WTC11 (cell line): ENCODE results near the gene ADAT1. TPM values are rescaled to one million over a fixed set of nuclear protein-coding genes. Genes with fewer than 3 reads are reported as not detected.

ENCODE experiments used
- ATAC-seq: fragments of 200-7000 bp; cut with Tn5 transposase; 2 replicates; pipeline ENCODE4 v1.10.0; 2021; ENCODE audit warnings: mild to moderate bottlenecking, moderate library complexity
- CTCF ChIA-PET: fragments of 300-600 bp; sonication (Branson Sonifier 250); formaldehyde crosslinking; loops from one replicate; lab custom pipeline; 2021; ENCODE audit warnings: antibody characterized with exemption; lab: Charles Lee
- POLR2A ChIA-PET: fragments of 350-600 bp; sonication (Branson Sonifier 250); formaldehyde crosslinking; loops from one replicate; lab custom pipeline; 2021; ENCODE audit warnings: antibody characterized with exemption; lab: Charles Lee
- DNase-seq: peaks from one replicate; pipeline ENCODE4 v3.0.0; 2021; ENCODE audit warnings: low spot score
- H3K27ac Mint-ChIP-seq: 2 replicates; pipeline ENCODE4 v1.8.0; 2021; ENCODE audit warnings: mixed read lengths
- H3K27me3 Mint-ChIP-seq: 2 replicates; pipeline ENCODE4 v1.8.0; 2021; ENCODE audit warnings: low read depth, mild to moderate bottlenecking, moderate library complexity, mixed read lengths
- H3K36me3 Mint-ChIP-seq: 2 replicates; pipeline ENCODE4 v1.8.0; 2021; ENCODE audit warnings: mixed read lengths
- H3K4me1 Mint-ChIP-seq: 2 replicates; pipeline ENCODE4 v1.8.0; 2022; ENCODE audit warnings: mixed read lengths
- H3K4me3 Mint-ChIP-seq: 2 replicates; pipeline ENCODE4 v1.8.0; 2021; ENCODE audit warnings: mild to moderate bottlenecking, moderate library complexity, mixed read lengths
- H3K9me3 Mint-ChIP-seq: 2 replicates; pipeline ENCODE4 v1.8.0; 2021; ENCODE audit warnings: mixed read lengths
- ATF1 ChIP-seq: sonication (generic); formaldehyde crosslinking; IDR thresholded peaks from 2 replicates; pipeline ENCODE4 v1.8.1; 2023; ENCODE audit warnings: mild to moderate bottlenecking, moderate library complexity, missing genetic modification reagents
- EMX1 ChIP-seq: fragments of 250-450 bp; sonication (Bioruptor Pico); IDR thresholded peaks from 2 replicates; pipeline ENCODE4 v1.8.0; 2021; ENCODE audit warnings: mild to moderate bottlenecking
- ESRRA ChIP-seq: sonication (generic); formaldehyde crosslinking; IDR thresholded peaks from 2 replicates; pipeline ENCODE4 v1.8.1; 2022; ENCODE audit warnings: mild to moderate bottlenecking, missing genetic modification reagents, borderline replicate concordance
- ETV6 ChIP-seq: sonication (generic); formaldehyde crosslinking; IDR thresholded peaks from 2 replicates; pipeline ENCODE4 v1.8.1; 2022; ENCODE audit warnings: mild to moderate bottlenecking, missing genetic modification reagents
- GTF2I ChIP-seq: fragments of 250-450 bp; sonication (Bioruptor Pico); conservative IDR thresholded peaks from 2 replicates; pipeline ENCODE4 v1.4.0; 2021; ENCODE audit warnings: mild to moderate bottlenecking
- MXD4 ChIP-seq: fragments of 250-450 bp; sonication (Bioruptor Pico); IDR thresholded peaks from 2 replicates; pipeline ENCODE4 v1.8.0; 2021; ENCODE audit warnings: mild to moderate bottlenecking, moderate library complexity, borderline replicate concordance
- NR2C2 ChIP-seq: sonication (generic); formaldehyde crosslinking; IDR thresholded peaks from 2 replicates; pipeline ENCODE4 v1.8.0; 2022; ENCODE audit warnings: mild to moderate bottlenecking, missing genetic modification reagents
- SOX15 ChIP-seq: fragments of 250-450 bp; sonication (Bioruptor Pico); IDR thresholded peaks from 2 replicates; pipeline ENCODE4 v1.9.0; 2021; ENCODE audit warnings: mild to moderate bottlenecking
- SP1 ChIP-seq: sonication (generic); formaldehyde crosslinking; conservative IDR thresholded peaks from 2 replicates; pipeline ENCODE4 v1.8.1; 2022; ENCODE audit warnings: missing genetic modification reagents
- TP53 ChIP-seq: sonication (generic); formaldehyde crosslinking; IDR thresholded peaks from 2 replicates; pipeline ENCODE4 v1.8.1; 2023; ENCODE audit warnings: mild to moderate bottlenecking, missing genetic modification reagents
- ZNF317 ChIP-seq: sonication (generic); formaldehyde crosslinking; IDR thresholded peaks from 2 replicates; pipeline ENCODE4 v1.8.1; 2023; ENCODE audit warnings: low read depth, mild to moderate bottlenecking, moderate library complexity, missing genetic modification reagents, borderline replicate concordance
- ZNF423 ChIP-seq: fragments of 250-450 bp; sonication (Bioruptor Pico); IDR thresholded peaks from 2 replicates; pipeline ENCODE4 v2.1.2; 2022; ENCODE audit warnings: mild to moderate bottlenecking, moderate library complexity
- total RNA-seq: library from RNA; stranded (reverse); gene quantifications from 3 replicates; pipeline ENCODE4 v1.2.3, GENCODE V29; 2021
- TF ChIP-seq, protein P1 (sequence below): sonication (generic); formaldehyde crosslinking; IDR thresholded peaks from 2 replicates; pipeline ENCODE4 v1.8.1; 2023; ENCODE audit warnings: mild to moderate bottlenecking, missing genetic modification reagents, moderate library complexity
- TF ChIP-seq, protein P2 (sequence below): sonication (generic); formaldehyde crosslinking; IDR thresholded peaks from 2 replicates; pipeline ENCODE4 v1.8.0; 2022; ENCODE audit warnings: mild to moderate bottlenecking, missing genetic modification reagents
- TF ChIP-seq, protein P3 (sequence below): fragments of 250-450 bp; sonication (Bioruptor Pico); conservative IDR thresholded peaks from 2 replicates; pipeline ENCODE4 v1.9.0; 2021; ENCODE audit warnings: mild to moderate bottlenecking
- TF ChIP-seq, protein P4 (sequence below): sonication (generic); formaldehyde crosslinking; IDR thresholded peaks from 2 replicates; pipeline ENCODE4 v1.8.0; 2022; ENCODE audit warnings: mild to moderate bottlenecking, missing genetic modification reagents
- TF ChIP-seq, protein P5 (sequence below): sonication (generic); formaldehyde crosslinking; IDR thresholded peaks from 2 replicates; pipeline ENCODE4 v1.8.1; 2023; ENCODE audit warnings: mild to moderate bottlenecking, missing genetic modification reagents, borderline replicate concordance
- TF ChIP-seq, protein P6 (sequence below): sonication (generic); formaldehyde crosslinking; conservative IDR thresholded peaks from 2 replicates; pipeline ENCODE4 v1.8.1; 2023; ENCODE audit warnings: mild to moderate bottlenecking, low read depth, missing genetic modification reagents, moderate library complexity
- TF ChIP-seq, protein P7 (sequence below): sonication (generic); formaldehyde crosslinking; IDR thresholded peaks from 2 replicates; pipeline ENCODE4 v1.8.1; 2022; ENCODE audit warnings: low read depth, mild to moderate bottlenecking, moderate library complexity, missing genetic modification reagents, borderline replicate concordance

Gene ADAT1
- total RNA-seq, 1 experiment from 2014 or later, result 46.0 TPM

DNA sequence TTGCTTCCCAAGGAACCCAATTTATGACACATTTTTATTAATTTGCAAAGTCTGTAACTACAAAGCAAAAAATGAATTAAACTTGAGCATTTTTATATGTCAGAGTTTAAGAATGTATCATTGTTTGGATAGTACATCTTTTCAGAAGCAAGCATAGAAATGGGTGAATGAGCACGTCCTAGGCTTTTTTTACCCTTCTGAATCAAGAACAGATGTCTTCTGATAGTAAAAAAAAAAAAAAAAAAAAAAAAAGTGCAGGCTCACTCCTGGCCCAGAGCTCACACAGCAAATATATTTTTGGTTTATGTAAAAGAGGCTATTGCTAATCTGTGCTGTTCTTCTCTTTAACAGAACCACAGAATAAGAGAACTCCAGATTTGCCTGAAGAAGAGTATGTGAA is 30.8 kb upstream of the ADAT1 start:
- TF ChIP-seq NR2C2 (CRISPR knock-in tag) (no peak), ATF1 (no peak), TP53 (no peak), GTF2I (no peak), ESRRA (CRISPR knock-in tag) (no peak), ETV6 (CRISPR knock-in tag) (no peak), ZNF423 (CRISPR knock-in tag) (no peak), SOX15 (no peak), MXD4 (CRISPR knock-in tag) (no peak), ZNF317 (CRISPR knock-in tag) (no peak), EMX1 (no peak), SP1 (CRISPR knock-in tag) (no peak)
- TF ChIP-seq, protein P1, sequence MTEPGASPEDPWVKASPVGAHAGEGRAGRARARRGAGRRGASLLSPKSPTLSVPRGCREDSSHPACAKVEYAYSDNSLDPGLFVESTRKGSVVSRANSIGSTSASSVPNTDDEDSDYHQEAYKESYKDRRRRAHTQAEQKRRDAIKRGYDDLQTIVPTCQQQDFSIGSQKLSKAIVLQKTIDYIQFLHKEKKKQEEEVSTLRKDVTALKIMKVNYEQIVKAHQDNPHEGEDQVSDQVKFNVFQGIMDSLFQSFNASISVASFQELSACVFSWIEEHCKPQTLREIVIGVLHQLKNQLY (CRISPR knock-in tag), result no peak
- TF ChIP-seq, protein P2, sequence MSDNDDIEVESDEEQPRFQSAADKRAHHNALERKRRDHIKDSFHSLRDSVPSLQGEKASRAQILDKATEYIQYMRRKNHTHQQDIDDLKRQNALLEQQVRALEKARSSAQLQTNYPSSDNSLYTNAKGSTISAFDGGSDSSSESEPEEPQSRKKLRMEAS (CRISPR knock-in tag), result no peak
- TF ChIP-seq, protein P3, sequence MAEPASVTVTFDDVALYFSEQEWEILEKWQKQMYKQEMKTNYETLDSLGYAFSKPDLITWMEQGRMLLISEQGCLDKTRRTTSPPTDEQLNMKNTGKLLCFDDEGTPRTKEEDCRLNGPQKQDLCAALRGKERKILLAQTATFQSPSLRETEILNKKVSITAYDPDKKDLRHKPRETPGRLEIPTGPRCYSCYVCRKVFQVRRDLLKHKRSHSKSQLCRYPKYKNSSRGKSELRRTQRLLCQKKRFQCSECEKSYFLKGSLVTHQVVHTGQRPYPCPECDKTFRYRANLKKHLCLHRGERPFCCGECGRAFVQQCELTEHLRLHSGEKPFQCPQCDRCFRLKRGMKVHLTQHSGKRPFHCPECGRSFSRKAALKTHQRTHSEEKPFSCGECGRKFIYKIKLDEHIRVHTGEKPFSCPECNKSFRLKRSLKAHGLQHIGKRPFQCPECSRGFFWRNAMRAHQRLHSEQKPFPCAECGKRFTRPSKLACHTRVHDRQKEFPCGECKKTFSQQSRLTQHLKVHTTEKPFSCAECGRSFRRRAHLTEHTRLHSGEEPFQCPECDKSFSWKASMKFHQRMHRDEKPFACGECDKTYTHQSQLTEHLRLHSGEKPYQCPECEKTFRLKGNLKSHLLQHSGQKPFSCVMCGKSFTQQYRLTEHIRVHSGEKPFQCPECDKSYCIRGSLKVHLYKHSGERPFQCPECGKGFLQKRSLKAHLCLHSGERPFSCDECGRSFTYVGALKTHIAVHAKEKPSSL (CRISPR knock-in tag), result no peak
- TF ChIP-seq, protein P4, sequence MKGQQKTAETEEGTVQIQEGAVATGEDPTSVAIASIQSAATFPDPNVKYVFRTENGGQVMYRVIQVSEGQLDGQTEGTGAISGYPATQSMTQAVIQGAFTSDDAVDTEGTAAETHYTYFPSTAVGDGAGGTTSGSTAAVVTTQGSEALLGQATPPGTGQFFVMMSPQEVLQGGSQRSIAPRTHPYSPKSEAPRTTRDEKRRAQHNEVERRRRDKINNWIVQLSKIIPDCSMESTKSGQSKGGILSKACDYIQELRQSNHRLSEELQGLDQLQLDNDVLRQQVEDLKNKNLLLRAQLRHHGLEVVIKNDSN (CRISPR knock-in tag), result no peak
- TF ChIP-seq, protein P5, sequence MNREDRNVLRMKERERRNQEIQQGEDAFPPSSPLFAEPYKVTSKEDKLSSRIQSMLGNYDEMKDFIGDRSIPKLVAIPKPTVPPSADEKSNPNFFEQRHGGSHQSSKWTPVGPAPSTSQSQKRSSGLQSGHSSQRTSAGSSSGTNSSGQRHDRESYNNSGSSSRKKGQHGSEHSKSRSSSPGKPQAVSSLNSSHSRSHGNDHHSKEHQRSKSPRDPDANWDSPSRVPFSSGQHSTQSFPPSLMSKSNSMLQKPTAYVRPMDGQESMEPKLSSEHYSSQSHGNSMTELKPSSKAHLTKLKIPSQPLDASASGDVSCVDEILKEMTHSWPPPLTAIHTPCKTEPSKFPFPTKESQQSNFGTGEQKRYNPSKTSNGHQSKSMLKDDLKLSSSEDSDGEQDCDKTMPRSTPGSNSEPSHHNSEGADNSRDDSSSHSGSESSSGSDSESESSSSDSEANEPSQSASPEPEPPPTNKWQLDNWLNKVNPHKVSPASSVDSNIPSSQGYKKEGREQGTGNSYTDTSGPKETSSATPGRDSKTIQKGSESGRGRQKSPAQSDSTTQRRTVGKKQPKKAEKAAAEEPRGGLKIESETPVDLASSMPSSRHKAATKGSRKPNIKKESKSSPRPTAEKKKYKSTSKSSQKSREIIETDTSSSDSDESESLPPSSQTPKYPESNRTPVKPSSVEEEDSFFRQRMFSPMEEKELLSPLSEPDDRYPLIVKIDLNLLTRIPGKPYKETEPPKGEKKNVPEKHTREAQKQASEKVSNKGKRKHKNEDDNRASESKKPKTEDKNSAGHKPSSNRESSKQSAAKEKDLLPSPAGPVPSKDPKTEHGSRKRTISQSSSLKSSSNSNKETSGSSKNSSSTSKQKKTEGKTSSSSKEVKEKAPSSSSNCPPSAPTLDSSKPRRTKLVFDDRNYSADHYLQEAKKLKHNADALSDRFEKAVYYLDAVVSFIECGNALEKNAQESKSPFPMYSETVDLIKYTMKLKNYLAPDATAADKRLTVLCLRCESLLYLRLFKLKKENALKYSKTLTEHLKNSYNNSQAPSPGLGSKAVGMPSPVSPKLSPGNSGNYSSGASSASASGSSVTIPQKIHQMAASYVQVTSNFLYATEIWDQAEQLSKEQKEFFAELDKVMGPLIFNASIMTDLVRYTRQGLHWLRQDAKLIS (CRISPR knock-in tag), result no peak
- TF ChIP-seq, protein P6, sequence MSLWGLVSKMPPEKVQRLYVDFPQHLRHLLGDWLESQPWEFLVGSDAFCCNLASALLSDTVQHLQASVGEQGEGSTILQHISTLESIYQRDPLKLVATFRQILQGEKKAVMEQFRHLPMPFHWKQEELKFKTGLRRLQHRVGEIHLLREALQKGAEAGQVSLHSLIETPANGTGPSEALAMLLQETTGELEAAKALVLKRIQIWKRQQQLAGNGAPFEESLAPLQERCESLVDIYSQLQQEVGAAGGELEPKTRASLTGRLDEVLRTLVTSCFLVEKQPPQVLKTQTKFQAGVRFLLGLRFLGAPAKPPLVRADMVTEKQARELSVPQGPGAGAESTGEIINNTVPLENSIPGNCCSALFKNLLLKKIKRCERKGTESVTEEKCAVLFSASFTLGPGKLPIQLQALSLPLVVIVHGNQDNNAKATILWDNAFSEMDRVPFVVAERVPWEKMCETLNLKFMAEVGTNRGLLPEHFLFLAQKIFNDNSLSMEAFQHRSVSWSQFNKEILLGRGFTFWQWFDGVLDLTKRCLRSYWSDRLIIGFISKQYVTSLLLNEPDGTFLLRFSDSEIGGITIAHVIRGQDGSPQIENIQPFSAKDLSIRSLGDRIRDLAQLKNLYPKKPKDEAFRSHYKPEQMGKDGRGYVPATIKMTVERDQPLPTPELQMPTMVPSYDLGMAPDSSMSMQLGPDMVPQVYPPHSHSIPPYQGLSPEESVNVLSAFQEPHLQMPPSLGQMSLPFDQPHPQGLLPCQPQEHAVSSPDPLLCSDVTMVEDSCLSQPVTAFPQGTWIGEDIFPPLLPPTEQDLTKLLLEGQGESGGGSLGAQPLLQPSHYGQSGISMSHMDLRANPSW (CRISPR knock-in tag), result no peak
- TF ChIP-seq, protein P7, sequence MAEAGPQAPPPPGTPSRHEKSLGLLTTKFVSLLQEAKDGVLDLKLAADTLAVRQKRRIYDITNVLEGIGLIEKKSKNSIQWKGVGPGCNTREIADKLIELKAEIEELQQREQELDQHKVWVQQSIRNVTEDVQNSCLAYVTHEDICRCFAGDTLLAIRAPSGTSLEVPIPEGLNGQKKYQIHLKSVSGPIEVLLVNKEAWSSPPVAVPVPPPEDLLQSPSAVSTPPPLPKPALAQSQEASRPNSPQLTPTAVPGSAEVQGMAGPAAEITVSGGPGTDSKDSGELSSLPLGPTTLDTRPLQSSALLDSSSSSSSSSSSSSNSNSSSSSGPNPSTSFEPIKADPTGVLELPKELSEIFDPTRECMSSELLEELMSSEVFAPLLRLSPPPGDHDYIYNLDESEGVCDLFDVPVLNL (CRISPR knock-in tag), result no peak
- peaks cover 39% of the 10 kb centered on the region for H3K36me3 Mint-ChIP-seq
- H3K27me3 Mint-ChIP-seq, result no peaks in the 10 kb centered on the region
- ChIA-PET POLR2A (no interaction called here), CTCF (no interaction called here)
- no peak for DNase-seq
- no peak overlapping the region for H3K4me3 Mint-ChIP-seq
- ATAC-seq, result no peak
- H3K4me1 Mint-ChIP-seq, result peaks cover 18% of the 10 kb centered on the region
- H3K27ac Mint-ChIP-seq, result no peak overlapping the region
- no peaks in the 10 kb centered on the region for H3K9me3 Mint-ChIP-seq
